Posterior vena cava (tissue), 2 donors: ENCODE measurements around the gene ATP13A5. TPM values are rescaled to one million over a fixed set of nuclear protein-coding genes. Genes with fewer than 3 reads are reported as not detected.

ENCODE experiments used
- DNase-seq: peaks from one replicate; pipeline ENCODE4 v3.0.0-alpha.2; 2020; ENCODE audit warnings: low spot score
- intact Hi-C, 2 donors: fragments of 100-400 bp; cut with DNase I; formaldehyde crosslinking; loops; one replicate each; pipeline versions ENCODE4 v1.14.1 to v1.14.2; 2022 to 2023
- total RNA-seq, 2 donors: library from RNA; stranded (reverse); fragmentation: NEBNext Ultra II Directional; extraction: Animal tissue kit (Norgen Biotek cat#: 25700); gene quantifications; one replicate each; pipeline ENCODE4 v1.2.1, GENCODE V29; 2021
- donor health status: DM: yes; HTN: yes; CAD: no.
- donor health status: DM: yes; HTN: yes; CAD: no.

The ATP13A5 gene
- total RNA-seq, 2 donors from 2014 or later, result not detected

DNA sequence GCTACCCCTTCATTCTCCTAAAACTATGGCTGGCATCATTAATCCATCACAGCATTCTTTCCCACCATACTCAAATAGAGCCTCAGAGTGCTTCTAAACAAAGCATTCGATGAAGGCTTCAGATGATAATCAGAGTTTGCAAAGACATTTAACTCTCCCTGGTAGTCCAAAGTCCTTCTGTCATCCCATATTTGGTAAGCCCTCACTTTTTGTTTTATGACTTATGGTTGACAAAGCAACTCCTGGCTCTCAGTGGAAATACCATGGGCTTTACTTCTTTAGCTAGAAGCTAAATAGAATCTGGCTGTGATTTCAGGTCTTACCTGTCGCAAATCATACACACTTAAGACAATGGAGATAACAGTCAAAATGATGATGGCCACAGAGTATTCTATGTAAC, 27.8 kb downstream of the ATP13A5 start:
- no peak for DNase-seq
- intact Hi-C loops, result no loop called here

DNA sequence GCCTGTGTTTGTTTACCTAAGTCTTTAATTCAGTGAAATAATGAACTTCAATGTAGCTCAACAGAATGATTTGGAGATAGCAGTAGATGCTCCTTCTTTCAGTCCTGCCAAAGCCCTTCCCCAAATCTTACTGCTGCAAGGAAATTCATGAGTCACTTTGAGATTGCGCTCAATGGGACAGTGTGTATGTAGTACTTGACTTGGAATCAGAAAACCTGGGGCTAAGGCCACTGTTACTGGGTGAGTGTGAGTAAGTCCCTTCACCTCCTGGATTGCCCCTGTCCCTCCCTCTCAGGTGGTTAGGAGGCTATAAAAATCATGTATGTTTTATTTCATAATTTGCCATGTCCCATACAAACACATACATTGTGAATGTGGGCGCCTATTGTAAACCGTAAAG, 29.9 kb downstream of the ATP13A5 start:
- intact Hi-C loops, result no loop called here
- no peak for DNase-seq

DNA sequence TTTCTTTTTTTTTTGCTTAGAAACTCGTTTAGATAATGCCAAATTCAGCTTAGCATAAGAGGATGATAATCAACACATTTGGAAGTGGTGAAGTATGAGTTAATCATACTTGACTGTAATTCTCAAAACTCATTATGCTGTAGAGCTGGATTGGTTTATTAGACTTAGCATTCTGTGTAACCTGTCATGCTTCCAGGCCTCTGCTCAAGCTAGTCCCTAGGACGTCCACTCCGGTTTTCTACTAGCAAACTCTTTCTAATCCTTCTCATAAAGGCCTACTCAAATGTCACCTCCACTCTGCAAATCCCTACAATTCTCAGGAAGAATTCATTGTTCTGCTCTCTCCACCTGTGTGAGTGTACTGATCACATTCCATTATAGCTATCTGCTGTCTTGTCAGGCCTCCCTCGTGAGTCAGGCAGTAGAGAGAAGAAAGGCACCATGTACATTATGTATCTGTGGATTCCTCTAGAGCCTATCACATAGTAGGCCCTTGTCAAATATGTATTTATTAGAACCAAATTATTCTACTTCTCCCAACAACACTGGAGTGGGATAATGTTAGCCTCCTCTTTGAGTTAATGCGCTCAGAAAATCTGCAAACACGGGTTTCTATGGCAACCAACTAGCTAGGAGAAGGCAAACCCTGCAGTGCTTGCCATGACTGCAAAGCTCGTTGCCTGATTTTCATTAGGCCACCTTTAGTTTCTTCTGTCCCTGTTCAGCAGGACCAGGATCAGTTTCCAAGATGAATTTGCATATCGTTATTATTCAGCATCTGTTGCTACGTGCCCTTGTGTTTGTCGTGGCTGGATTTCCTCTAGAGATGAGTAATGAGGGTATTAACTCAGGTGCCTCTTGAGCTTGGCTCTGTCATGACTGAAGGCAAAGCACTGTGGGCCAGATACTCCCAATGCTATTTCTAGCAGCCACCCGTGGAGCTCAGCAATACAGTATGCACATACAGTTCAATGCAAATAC, 30.7 kb downstream of the ATP13A5 start:
- intact Hi-C loops, result no loop called here
- no peak for DNase-seq

DNA sequence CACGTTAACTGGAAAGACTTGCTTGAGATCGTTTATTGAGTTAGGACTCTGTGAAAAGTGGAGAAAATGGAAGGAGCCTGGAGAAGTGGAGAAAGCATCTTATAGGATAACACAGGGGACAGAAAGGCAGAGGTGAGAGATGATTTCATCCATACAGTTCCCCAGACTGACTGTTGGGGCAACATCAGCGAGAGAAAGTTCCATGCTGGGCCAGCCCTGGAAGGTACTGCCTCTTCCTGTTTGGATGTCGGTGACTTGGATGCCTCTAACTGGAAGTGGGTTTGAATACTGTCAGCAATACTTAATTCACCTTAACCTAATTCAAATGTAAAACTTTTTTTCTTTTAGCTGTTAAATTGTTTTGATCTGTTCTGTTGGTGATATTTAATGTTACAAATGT, 32.3 kb downstream of the ATP13A5 start:
- DNase-seq, result no peak
- intact Hi-C loops, result no loop called here

DNA sequence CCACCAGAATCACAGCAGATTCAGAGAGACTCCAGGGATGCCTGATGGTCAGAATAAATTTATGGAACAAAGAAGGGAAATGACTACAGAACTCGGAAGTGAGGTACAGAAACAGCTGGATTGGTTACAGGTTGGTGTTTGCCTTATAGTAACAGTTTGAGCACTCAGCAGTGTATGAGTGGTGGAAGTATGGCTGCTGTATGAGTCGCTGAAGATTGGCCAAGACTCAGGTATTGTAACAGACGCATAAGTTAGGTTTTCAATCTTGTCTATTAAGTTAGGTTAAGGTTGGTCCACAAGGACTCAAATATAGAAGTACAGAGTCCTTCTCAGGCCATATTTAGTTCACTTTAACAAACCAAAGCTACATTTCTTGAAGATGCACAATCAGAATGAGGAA, 33.1 kb downstream of the ATP13A5 start:
- no peak for DNase-seq
- intact Hi-C loops, result no loop called here

DNA sequence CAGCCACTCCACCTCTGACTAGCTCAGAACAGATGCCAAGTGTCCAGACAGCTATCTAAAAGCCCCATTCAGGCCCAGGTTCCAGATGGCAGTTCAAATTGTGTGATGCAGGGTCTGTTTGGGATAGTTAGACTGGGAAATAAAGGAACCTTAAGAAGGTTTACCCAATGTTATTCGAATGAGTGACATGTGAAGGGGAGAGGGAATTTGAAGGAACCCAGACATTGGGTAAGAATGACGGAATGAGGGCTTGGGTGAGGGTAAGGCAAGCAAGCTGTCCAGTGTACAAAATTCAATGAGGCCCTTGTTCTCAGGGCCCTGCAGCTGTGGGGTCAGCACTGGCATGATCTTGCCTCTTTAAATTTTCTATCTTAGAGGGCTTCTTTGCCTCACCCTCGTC, 34.1 kb downstream of the ATP13A5 start:
- intact Hi-C loops, result no loop called here
- no peak for DNase-seq

DNA sequence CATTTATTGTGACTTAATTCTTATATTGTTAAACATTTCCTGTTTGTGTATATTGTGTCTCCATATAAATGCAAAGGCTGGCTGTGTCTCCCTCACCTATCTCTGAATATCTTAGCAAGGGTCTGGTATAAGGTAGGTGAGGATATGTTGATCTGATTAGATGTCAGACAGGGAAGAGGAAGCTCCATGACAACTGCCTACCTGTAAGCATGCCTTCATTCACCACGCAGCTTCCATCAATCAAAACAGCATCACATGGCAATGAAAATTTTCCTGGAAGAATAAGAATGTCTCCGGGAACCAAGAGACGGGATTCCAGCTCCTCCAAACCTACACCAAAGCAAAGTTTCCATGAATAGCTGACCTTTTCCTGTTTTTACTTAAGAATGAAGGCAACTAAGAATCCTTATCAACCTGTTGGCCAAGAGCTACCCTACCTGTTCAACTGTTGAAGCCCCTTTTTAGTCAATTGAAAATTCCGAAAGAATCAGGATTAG, 34.8 kb downstream of the ATP13A5 start:
- DNase-seq, result no peak
- intact Hi-C loops, result no loop called here

DNA sequence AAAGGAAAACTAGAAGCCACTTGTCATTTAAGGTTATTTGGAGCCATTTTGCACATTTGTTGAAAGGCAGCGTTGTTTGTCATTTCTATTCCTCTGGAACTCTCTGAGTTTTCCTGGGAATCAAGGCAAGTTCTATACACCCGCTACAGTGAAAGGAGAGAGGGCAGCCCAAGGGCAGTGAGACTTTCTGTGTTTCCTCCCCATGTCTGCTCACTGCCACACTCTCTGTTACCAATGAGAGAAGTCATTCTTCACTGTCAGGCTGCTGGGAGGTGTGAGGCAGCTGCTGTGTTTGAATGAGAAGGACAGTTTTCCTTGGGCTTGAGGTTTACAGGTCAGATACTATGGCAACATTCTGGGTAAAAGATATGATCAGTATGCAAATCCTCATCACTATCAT, 36.0 kb downstream of the ATP13A5 start:
- intact Hi-C loops, result no loop called here
- no peak for DNase-seq

DNA sequence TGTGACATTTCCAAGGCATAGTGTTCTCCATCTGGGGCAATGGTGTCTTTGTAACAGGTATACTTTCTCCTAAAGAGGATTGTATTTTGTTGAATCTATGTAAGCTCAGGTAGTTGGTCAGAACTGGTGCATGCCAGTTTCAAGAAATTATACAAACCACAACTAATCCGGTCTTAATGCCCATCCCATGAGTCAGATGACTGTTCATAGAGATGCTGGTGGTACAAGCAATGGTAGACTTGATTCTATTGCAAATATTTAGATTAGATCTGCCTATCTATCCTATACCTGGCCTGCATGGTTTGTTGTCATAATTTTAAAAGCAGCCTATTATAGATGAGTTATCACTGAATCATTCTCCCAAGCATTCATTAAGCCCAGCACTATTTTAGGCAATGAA, 43.5 kb downstream of the ATP13A5 start:
- DNase-seq, result no peak
- intact Hi-C loops, result no loop called here

DNA sequence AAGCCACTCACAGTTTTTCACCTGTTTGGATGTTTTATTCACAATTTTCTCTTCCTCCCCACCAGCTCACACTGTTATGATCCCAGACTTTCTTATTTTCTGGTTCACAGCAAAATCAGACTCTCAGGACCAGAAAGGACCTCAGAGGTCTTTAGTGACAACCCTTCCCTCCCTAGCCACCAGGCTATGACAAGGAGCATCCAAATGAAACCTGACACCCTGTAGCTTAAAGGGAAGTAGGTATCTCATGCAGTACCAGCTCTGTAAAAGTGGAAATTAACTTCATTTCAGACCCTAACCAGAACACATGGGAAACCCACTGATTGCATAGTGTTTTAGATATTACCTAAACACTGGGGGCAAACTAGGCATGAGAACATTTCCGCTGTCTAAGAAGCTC, 45.3 kb downstream of the ATP13A5 start:
- intact Hi-C loops, result no loop called here
- DNase-seq, result no peak

DNA sequence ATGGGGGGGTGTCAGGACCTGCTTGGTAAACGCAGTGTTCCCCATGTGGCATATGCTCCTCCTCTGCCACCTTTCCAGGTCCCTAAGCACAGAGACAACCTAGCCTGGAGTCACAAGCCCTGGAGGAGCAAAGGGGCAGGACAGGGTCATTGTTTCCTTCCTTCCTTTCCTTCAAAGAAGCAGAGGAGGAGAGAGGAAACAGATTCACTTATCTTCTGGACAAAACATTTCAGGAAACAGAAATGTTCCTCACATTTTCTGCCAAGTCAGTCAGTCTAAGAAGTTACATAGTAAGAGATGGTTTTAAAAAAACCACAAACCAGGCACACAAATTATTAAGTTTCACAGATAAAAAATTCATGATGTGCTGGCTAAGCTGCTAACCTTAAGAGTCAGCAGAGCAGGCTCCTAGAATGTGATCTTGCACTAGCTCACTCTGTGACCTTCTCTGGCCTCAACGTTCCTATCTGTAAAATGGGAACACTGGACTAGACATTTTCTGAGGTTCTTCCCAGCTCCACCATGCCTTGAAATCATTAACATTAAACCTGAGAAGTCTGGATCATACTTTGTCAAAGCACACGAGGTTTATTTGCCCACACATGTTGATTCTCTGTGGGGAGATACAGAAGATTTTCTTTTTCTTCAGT, 47.9 kb downstream of the ATP13A5 start:
- no peak for DNase-seq
- intact Hi-C loops, result no loop called here

DNA sequence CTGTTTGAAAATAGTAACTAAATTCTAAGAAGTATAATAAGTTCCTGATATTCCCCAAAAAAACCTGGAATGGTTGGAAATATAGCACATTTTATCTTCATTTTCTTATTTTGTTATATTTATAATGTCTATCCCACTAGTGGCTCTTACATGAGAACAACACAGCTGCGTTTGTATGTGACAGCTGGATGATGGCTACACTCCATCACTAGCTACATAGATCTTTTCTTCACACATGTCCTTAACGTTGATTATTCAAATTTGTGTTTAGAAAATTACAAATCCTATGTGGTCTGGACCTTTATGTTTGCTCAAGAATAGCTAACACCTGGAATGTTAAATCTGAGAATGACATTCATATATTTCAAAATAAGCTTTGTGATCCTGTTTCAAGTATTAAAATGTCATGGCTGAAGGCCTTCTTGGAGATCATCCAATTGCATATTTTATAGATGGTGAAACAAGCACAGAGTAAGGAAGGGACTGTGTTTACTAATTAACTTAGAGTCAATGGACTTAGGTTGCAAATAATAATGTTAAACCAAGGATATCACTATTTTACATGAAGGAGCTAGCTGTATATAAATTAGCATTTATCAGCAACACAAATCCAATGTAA, 60.8 kb downstream of the ATP13A5 start:
- intact Hi-C loops, result no loop called here
- no peak for DNase-seq

DNA sequence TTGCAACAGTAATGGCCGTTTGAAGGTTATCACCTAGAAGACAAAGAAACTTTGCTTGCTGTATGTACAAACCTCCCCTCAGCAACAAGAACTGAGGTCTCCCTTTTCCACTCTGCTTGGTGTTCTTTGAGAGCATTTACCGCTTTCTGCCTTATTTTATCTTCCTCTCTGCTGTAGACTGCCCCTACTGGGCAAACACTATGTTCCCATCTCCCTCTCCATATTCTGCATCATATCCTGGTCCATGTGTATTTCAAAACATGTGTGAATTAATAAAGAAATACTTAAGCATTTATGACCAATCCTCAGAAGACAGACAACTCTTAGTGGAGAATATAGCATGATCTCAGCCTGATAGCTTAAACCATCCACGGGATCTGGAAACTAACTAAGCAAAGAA, 64.4 kb downstream of the ATP13A5 start:
- intact Hi-C loops, result loop anchor here in 1 of 2 donors (5.0 kb wide), 1 partner anchor 502 kb away; no protein-coding TSS in a partner anchor
- no peak for DNase-seq

DNA sequence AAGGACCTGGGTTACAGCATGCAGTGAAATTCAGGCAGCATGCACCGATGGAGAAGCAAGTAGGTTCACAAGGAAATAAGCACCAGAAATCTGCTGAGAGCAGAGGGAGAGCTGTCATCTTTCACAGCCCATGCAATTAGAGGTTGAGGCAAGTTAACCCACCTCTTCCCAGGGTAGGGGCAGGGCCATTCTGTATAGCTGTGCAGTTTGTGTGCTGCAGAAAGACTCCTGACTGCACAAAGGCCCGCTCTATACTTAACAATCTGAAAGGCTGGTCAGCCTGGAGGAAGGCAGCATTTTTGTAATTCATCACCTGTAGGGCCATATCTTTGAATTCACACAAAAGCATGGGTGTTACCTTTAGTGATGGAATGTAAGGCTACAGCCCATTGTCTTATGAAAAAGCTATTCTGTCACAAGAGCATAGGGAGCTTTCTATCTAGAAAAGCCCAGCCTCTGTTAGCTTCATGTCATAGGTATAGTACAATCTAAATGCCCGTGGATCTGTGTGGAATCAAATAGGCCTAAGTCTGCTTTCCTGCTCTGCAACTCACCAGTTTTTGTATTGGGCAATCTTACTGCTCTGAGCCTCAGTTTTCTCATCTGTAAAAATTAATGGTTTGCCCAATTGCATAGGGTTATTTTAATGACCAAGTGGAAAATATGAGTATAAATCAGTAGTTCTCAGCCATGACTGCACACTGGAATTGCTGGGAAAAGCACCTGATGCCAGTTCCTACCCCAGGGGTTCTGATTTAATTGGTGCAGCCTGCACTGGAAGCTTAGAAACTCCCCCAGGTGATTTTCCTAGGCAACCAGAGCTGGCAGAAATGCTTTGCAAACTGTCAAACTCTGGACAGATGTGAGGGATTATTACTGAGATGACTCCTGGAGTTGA, 65.2 kb downstream of the ATP13A5 start:
- intact Hi-C loops, result loop anchor here in 1 of 2 donors (5.0 kb wide), 1 partner anchor 501 kb away; no protein-coding TSS in a partner anchor
- no peak for DNase-seq

DNA sequence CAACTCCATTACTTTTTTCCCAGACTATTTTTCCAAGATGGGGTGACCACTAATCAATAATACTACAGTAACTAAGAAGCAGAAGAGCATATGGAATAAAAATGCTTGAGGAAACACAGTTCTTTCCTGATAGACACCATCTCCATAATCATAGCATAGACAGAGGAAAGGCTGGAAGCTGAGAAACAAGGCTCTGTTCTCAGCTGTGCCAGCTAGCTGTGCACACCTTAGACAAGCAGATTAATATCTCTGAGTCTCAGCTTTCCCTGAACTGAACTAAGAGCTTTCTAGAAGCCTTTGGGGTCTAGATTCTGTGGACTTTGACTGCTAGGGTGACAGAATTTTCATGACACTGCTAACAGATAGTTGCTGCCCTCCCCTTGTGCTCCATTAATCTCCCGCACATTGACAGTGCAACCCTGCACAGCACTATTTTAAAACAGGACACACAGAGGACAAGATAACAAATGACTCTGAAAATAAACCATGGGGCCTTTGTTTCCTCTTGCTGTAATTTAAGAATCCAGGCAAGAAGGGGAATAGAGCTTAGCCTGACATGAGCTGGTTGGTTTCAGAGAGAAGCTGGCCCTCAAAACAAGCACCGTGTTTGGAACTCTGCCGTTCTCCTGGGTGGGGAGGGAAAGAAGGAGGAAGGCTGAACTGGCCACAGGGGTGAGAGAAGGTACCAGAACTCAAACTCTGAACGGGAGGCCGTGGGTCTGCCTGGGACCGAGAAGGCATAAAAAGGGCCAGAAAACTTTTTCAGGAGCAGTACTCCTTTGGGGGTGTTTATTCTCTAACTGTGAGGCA, 67.4 kb downstream of the ATP13A5 start:
- intact Hi-C loops, result loop anchor here in 1 of 2 donors (5.0 kb wide), 1 partner anchor 499 kb away; no protein-coding TSS in a partner anchor
- no peak for DNase-seq

DNA sequence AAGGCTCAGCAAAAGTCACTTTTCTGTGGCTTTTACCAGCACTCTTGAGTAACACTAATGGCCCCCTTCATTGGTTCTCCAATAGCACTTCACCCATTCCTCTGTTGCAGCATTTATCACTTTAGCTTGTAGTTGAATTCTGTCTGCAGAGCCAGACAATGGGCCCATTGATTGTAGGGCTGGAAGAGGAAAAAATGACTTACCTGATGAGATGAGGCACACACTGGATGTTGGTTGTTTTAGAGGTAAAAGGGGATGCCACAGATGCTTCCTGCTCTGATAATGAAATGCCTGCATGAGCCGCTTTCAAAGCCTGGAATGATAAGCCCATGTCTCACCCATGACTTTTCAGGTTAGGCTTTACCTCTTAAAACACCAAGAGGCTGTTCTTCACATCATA, 73.2 kb downstream of the ATP13A5 start:
- DNase-seq, result no peak
- intact Hi-C loops, result loop anchor here in 1 of 2 donors (5.0 kb wide), 1 partner anchor 222 kb away; no protein-coding TSS in a partner anchor

DNA sequence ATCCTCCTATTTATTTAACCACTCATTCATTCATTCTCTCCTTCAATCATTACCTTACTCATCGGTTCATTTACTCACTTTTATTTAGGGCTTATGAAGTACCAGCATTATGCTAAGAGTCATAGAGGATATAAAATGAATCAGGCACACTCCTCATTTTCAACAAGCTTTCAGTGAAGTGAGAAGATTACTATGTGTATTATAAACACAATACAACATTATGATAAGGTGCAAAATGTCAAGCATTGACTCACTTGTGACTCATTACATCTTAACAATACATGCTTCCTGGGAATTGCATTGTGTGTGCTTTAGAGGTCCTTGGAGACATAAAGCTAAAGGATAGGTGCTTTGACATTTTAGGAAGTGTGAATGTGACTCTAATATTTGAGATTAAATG, 77.1 kb downstream of the ATP13A5 start:
- no peak for DNase-seq
- intact Hi-C loops, result no loop called here

DNA sequence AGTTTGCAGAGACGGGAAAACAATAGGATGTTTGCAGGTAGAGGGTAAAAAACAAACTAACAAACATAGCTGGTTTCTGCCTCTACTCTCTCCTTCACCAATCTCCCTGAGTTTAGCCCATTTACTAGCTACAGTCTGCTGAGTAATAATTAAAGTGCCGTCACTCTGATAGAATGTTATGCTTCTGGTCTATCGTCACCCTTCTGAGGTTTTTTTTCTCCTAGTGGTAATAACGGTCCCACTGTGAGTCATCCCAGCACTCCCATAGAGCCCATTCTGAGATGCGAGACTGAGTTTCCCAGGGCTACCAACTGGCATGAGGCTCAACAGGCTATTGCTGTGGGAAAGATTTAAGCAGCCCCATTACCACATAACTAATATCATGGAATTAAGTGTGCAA, 81.1 kb downstream of the ATP13A5 start:
- DNase-seq, result no peak
- intact Hi-C loops, result no loop called here
